Subcutaneous adipose tissue (tissue), 4 donors: ENCODE results near the gene HFE. TPM values are rescaled to one million over a fixed set of nuclear protein-coding genes. Genes with fewer than 3 reads are reported as not detected.

Experiments used
- total RNA-seq, 4 donors: library from RNA; depleted of rRNA; stranded (reverse); fragments of >200 nt; gene quantifications; one replicate each; pipeline ENCODE4 v1.1.0, GENCODE V29; 2016
- TF ChIP-seq, protein P1 (sequence below): fragments of 450-650 bp; IDR thresholded peaks from one replicate; pipeline ENCODE4 v1.5.1; 2016; ENCODE audit warnings: low read depth, mild to moderate bottlenecking, control low read depth, antibody characterized with exemption, moderate library complexity

The HFE gene
- total RNA-seq, 4 donors from 2014 or later = 8.1 to 11.2 (median 9.7) TPM

DNA sequence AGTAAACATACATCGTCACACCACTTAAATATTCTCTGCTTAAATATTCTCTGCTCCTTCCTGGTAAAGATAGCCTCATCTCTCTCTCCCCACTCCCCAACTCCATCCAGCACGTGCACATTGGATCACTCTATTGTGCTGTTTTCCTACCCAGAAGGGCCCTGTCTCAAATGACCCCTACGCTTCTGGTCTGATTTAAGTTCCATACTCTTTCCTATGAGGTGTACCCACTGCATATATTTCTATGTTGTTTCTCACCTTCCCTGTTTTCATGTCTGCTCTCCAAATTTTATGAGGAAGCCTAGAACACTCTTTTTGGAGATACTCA is 53.7 kb downstream of the HFE start:
- TF ChIP-seq, protein P1, sequence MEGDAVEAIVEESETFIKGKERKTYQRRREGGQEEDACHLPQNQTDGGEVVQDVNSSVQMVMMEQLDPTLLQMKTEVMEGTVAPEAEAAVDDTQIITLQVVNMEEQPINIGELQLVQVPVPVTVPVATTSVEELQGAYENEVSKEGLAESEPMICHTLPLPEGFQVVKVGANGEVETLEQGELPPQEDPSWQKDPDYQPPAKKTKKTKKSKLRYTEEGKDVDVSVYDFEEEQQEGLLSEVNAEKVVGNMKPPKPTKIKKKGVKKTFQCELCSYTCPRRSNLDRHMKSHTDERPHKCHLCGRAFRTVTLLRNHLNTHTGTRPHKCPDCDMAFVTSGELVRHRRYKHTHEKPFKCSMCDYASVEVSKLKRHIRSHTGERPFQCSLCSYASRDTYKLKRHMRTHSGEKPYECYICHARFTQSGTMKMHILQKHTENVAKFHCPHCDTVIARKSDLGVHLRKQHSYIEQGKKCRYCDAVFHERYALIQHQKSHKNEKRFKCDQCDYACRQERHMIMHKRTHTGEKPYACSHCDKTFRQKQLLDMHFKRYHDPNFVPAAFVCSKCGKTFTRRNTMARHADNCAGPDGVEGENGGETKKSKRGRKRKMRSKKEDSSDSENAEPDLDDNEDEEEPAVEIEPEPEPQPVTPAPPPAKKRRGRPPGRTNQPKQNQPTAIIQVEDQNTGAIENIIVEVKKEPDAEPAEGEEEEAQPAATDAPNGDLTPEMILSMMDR = no peak

DNA sequence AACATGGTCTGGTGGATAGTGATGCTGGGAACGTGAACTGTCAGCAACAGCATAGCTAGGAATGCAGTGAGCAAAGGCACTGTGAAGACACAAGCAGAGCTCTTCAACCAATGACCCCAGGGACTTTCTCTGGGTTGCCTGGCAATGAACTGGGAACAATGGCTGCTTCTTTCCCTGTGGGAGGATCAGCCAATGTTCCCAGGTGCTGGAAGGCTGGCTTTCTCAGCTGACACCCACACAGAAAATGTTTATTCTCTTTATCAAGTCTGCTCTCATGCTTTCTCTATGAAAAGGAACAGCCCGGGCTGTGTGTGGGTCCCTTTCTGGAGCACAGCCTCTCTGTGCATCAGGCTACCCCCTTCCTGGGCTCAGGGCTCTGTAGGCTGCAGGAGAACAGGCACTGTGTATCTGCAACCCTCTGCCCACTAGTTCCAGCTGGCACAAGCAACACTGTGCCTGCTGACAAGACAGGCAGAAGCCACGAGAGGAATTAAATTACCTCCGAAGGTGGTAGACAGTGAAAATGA is 54.2 kb downstream of the HFE start:
- TF ChIP-seq, protein P1 = no peak

DNA sequence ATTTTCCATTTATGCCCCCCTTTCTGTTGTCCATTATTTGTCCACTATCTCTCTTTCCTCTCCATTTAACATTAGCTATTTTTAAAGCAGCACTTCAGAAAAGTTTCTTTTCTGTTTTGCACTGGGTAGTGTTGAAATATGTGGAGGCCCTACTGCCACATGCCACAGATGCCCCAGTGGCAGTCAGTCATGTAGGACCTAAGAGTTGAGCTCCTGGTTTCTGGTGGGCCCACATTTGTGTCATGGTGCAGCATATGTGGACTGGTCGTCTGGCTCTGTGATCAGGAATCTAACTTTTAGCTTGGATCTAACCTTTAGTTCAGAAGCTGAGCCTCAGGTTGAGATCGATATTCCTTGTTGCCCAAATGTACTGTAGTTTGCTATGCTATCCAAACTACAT is 54.8 kb downstream of the HFE start:
- TF ChIP-seq, protein P1 = no peak

Other genes with a start within 250 kb of the HFE start
- not detected for gene SLC17A3, start 213.2 kb upstream of the HFE start, total RNA-seq
- gene SLC17A2, start 156.7 kb upstream of the HFE start, total RNA-seq = not detected
- gene TRIM38, start 124.6 kb upstream of the HFE start, total RNA-seq = 10 to 100 TPM; 10.2 to 20.4 (median 11.2) TPM